Measurements from ENCODE around the gene THBS2. TPM values are rescaled to one million over a fixed set of nuclear protein-coding genes. Genes with fewer than 3 reads are reported as not detected.

THBS2 gene
- polyA plus RNA-seq, 1 donor: 10.7 TPM

- peak; percentile 91 to 94 for DNase-seq
- H3K4me3 ChIP-seq (ENCODE audit: low read length): peak overlapping the region; percentile 36
- no peaks in the 10 kb centered on the region for H3K36me3 ChIP-seq (ENCODE audit: control insufficient read depth, insufficient read depth, low read length)
- H3K27ac ChIP-seq (ENCODE audit: low read length): peak overlapping the region; percentile 43
- H3K4me1 ChIP-seq (ENCODE audit: control insufficient read depth, insufficient read depth, low read length): no peaks in the 10 kb centered on the region
- peaks cover 8% of the 10 kb centered on the region for H3K9me3 ChIP-seq (ENCODE audit: control insufficient read depth, low read depth, low read length)
- WGBS (ENCODE audit: insufficient coverage, low lambda C conversion rate): 0% methylated on average over 4 of the region's 56 CpGs
- H3K27me3 ChIP-seq (ENCODE audit: control insufficient read depth, insufficient read depth, low read length): no peaks in the 10 kb centered on the region
These were observed 40.5 kb downstream of the THBS2 start for GRCh38 chr6:169212897-169213813.

GRCh38 chr6:169212436-169212835 lies 41.2 kb downstream of the THBS2 start:
- H3K27me3 ChIP-seq (ENCODE audit: control insufficient read depth, insufficient read depth, low read length): no peaks in the 10 kb centered on the region
- 88% methylated on average over 1 of the region's 5 CpGs for WGBS (ENCODE audit: insufficient coverage, low lambda C conversion rate)
- no peak for DNase-seq
- peak overlapping the region; percentile 20 for H3K4me3 ChIP-seq (ENCODE audit: low read length)
- no peaks in the 10 kb centered on the region for H3K4me1 ChIP-seq (ENCODE audit: control insufficient read depth, insufficient read depth, low read length)
- peaks cover 7% of the 10 kb centered on the region for H3K9me3 ChIP-seq (ENCODE audit: control insufficient read depth, low read depth, low read length)
- H3K27ac ChIP-seq (ENCODE audit: low read length): no peak overlapping the region
- H3K36me3 ChIP-seq (ENCODE audit: control insufficient read depth, insufficient read depth, low read length): no peaks in the 10 kb centered on the region

DNA sequence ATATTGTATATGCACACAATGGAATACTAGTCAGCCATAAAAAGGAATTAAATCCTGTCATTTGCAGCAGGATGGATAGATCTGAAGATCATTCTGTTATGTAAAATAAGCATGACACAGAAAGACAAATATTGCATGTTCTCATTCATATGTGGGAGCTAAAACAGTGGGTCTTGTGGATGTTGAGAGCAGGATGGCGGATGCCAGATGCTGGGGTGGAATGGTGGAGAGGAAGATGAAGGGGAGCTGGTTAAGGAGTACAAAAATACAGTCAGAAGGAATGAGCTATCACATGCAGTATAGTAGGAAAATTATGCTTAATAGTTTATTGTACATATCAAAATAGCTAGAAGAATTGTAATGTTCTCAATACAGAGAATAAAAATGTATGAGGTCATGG lies 41.8 kb downstream of the THBS2 start:
- H3K4me1 ChIP-seq (ENCODE audit: control insufficient read depth, insufficient read depth, low read length): no peaks in the 10 kb centered on the region
- H3K4me3 ChIP-seq (ENCODE audit: low read length): no peak overlapping the region
- no peaks in the 10 kb centered on the region for H3K27me3 ChIP-seq (ENCODE audit: control insufficient read depth, insufficient read depth, low read length)
- 100% methylated on average over 1 of the region's 1 CpG for WGBS (ENCODE audit: insufficient coverage, low lambda C conversion rate)
- peaks cover 8% of the 10 kb centered on the region for H3K9me3 ChIP-seq (ENCODE audit: control insufficient read depth, low read depth, low read length)
- H3K36me3 ChIP-seq (ENCODE audit: control insufficient read depth, insufficient read depth, low read length): no peaks in the 10 kb centered on the region
- DNase-seq: no peak
- H3K27ac ChIP-seq (ENCODE audit: low read length): no peak overlapping the region

DNA sequence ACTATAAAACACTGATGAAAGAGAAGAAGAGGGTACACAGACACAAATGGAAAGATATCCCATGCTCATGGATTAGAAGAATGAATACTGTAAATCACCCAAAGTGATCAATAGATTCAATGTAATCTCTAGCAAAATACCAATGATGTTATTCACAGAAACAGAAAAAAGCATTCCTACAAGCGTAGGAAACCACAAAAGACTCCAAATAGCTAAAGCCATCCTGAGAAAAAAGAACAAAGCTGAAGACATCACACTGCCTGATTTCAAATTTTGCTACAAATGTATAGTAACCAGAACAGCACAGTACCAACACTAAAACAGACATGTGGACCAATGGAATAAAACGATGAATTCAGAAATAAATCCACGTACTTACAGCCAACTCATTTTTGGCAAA lies 43.0 kb downstream of the THBS2 start:
- H3K36me3 ChIP-seq (ENCODE audit: control insufficient read depth, insufficient read depth, low read length): no peaks in the 10 kb centered on the region
- no peaks in the 10 kb centered on the region for H3K4me1 ChIP-seq (ENCODE audit: control insufficient read depth, insufficient read depth, low read length)
- no peaks in the 10 kb centered on the region for H3K27me3 ChIP-seq (ENCODE audit: control insufficient read depth, insufficient read depth, low read length)
- no peak for DNase-seq
- no peak overlapping the region for H3K4me3 ChIP-seq (ENCODE audit: low read length)
- H3K9me3 ChIP-seq (ENCODE audit: control insufficient read depth, low read depth, low read length): peaks cover 8% of the 10 kb centered on the region
- H3K27ac ChIP-seq (ENCODE audit: low read length): no peak overlapping the region
- WGBS (ENCODE audit: insufficient coverage, low lambda C conversion rate): 83% methylated on average over 1 of the region's 3 CpGs

DNA sequence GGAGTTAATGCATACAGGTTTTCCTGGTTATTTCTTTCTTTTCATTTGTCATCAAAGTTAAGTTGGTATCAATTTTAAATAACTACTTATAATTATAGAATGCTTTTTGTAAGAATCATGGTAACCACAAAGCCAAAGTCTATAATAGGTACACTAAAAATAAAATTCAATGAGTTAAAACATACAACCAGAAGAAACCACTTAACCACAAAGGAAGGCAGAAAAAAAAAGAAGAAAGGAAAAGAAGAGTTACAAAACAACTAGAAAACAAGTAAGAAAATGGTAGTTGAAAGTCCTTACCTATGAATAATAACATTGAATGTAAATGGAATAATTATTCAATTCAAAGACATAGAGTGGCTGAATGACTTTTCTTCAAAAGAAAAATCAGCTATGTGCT lies 45.6 kb downstream of the THBS2 start:
- Histone ChIP-seq H3K4me3 (ENCODE audit: low read length) (no peak overlapping the region), H3K27me3 (ENCODE audit: control insufficient read depth, insufficient read depth, low read length) (no peaks in the 10 kb centered on the region), H3K27ac (ENCODE audit: low read length) (no peak overlapping the region), H3K9me3 (ENCODE audit: control insufficient read depth, low read depth, low read length) (peaks cover 3% of the 10 kb centered on the region), H3K4me1 (ENCODE audit: control insufficient read depth, insufficient read depth, low read length) (no peaks in the 10 kb centered on the region), H3K36me3 (ENCODE audit: control insufficient read depth, insufficient read depth, low read length) (no peaks in the 10 kb centered on the region)
- no peak for DNase-seq

DNA sequence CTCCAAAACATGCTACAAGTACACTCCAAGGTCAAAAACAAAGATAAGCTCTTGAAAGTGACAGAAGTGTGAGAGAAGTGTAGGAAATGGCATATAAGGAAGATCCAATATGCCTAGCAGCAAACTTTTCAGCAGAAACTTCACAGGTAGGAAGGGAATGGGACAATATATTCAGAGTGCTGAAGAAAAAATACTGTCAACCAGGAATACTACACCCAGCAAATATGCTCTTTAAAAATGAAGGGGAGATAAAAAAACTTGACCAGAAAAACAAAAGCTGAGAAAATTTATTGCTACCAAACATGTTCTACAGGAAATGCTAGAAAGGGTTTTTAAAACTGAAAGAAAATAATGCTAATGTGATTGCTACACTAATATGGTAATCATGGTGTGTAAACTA lies 46.2 kb downstream of the THBS2 start:
- Histone ChIP-seq H3K4me1 (ENCODE audit: control insufficient read depth, insufficient read depth, low read length) (no peaks in the 10 kb centered on the region), H3K4me3 (ENCODE audit: low read length) (no peak overlapping the region), H3K36me3 (ENCODE audit: control insufficient read depth, insufficient read depth, low read length) (no peaks in the 10 kb centered on the region), H3K27ac (ENCODE audit: low read length) (no peak overlapping the region), H3K9me3 (ENCODE audit: control insufficient read depth, low read depth, low read length) (peaks cover 3% of the 10 kb centered on the region), H3K27me3 (ENCODE audit: control insufficient read depth, insufficient read depth, low read length) (no peaks in the 10 kb centered on the region)
- no peak for DNase-seq

DNA sequence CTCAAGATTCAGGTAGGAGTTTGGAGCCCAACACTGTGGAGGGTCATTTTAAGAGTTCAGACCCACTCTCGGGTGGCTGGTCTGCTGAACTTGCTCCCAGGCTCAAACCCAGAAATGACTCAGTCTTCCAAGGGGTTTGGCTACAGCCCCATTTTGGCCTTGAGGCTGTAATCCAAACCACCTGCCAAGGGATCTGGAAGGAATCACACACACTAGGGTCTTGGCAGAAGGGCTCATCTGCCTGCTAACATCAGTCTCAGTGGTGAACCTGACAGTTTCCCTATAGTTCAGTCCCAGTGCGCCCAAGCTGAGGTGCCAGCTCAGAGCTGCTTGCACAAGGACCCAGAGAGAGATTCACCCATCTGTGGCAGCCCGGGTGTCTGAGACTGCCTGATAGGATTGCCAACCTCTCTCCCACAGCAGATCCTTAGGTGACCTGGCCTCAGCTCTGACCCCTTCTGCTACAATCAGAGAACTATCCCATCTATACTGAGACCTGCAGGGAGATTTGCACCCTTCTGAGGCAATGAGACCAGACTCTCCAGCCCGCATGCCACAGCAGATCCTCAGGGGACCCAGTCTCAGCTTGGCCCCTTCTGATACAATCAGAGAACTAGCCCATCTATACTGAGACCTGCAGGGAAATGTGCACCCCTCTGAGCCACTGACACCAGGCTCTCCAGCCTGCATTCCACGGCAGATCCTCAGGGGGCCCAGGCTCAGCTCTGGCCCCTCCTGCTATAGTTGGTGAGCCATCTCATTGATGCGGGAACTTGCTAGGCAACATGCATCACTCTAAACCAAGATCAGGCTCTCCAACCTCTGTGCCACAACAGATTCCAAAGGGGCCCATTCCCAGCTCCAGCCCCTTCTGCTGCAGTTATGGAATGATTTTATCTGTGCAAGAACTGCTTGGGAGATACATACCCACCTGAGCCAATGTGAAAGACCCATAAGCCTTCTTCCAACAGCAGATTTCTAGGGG lies 48.2 kb downstream of the THBS2 start:
- no peak for DNase-seq
- Histone ChIP-seq H3K27ac (ENCODE audit: low read length) (no peak overlapping the region), H3K4me1 (ENCODE audit: control insufficient read depth, insufficient read depth, low read length) (no peaks in the 10 kb centered on the region), H3K36me3 (ENCODE audit: control insufficient read depth, insufficient read depth, low read length) (no peaks in the 10 kb centered on the region), H3K27me3 (ENCODE audit: control insufficient read depth, insufficient read depth, low read length) (no peaks in the 10 kb centered on the region), H3K9me3 (ENCODE audit: control insufficient read depth, low read depth, low read length) (peaks cover 3% of the 10 kb centered on the region), H3K4me3 (ENCODE audit: low read length) (no peak overlapping the region)
- WGBS (ENCODE audit: insufficient coverage, low lambda C conversion rate): no CpG with 5 or more reads among the region's 6 CpGs

- Histone ChIP-seq H3K4me3 (ENCODE audit: low read length) (no peak overlapping the region), H3K27ac (ENCODE audit: low read length) (no peak overlapping the region), H3K36me3 (ENCODE audit: control insufficient read depth, insufficient read depth, low read length) (no peaks in the 10 kb centered on the region), H3K4me1 (ENCODE audit: control insufficient read depth, insufficient read depth, low read length) (no peaks in the 10 kb centered on the region), H3K9me3 (ENCODE audit: control insufficient read depth, low read depth, low read length) (peaks cover 3% of the 10 kb centered on the region), H3K27me3 (ENCODE audit: control insufficient read depth, insufficient read depth, low read length) (no peaks in the 10 kb centered on the region)
- no peak for DNase-seq
- no CpG with 5 or more reads among the region's 2 CpGs for WGBS (ENCODE audit: insufficient coverage, low lambda C conversion rate)
These were observed 49.5 kb downstream of the THBS2 start for GRCh38 chr6:169204167-169204566.

GRCh38 chr6:169201985-169202384 lies 51.7 kb downstream of the THBS2 start:
- no peaks in the 10 kb centered on the region for H3K27me3 ChIP-seq (ENCODE audit: control insufficient read depth, insufficient read depth, low read length)
- no peak for DNase-seq
- H3K4me1 ChIP-seq (ENCODE audit: control insufficient read depth, insufficient read depth, low read length): no peaks in the 10 kb centered on the region
- 80% methylated on average over 1 of the region's 12 CpGs for WGBS (ENCODE audit: insufficient coverage, low lambda C conversion rate)
- H3K4me3 ChIP-seq (ENCODE audit: low read length): no peak overlapping the region
- H3K27ac ChIP-seq (ENCODE audit: low read length): no peak overlapping the region
- H3K36me3 ChIP-seq (ENCODE audit: control insufficient read depth, insufficient read depth, low read length): no peaks in the 10 kb centered on the region
- no peaks in the 10 kb centered on the region for H3K9me3 ChIP-seq (ENCODE audit: control insufficient read depth, low read depth, low read length)

DNA sequence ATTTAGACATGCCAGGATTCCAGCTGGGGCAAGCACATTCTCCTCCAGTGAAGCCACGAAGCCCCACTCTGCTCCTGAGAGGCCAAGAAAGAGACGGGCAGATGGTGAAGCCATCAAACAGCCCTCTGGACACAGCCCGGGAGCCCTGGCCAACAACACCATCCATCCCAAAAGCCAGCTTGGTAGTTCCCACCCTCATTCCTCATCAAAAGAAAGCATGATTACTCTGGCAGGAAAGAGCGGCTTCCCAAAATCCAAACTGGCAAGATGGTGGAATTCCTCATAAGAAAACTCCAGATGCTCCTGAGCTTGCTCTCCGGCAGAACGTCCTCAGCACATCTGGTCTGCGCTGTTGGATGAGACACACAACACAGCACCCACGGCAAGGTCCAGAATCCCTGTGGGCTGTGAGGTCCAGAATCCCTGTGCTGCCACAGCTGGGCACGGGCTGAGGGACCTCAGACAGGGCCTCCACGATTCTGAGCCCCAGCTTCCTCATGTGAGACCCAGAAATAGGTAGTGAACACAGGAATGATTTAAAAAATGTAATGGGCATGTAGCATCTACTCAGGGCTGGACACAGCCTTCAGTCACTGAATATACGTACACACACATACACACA lies 52.6 kb downstream of the THBS2 start:
- 80% methylated on average over 1 of the region's 11 CpGs for WGBS (ENCODE audit: insufficient coverage, low lambda C conversion rate)
- no peaks in the 10 kb centered on the region for H3K36me3 ChIP-seq (ENCODE audit: control insufficient read depth, insufficient read depth, low read length)

More for the DNA sequence above, 52.6 kb downstream of the THBS2 start:
- Histone ChIP-seq H3K9me3 (ENCODE audit: control insufficient read depth, low read depth, low read length) (no peaks in the 10 kb centered on the region), H3K4me3 (ENCODE audit: low read length) (no peak overlapping the region), H3K4me1 (ENCODE audit: control insufficient read depth, insufficient read depth, low read length) (no peaks in the 10 kb centered on the region), H3K27me3 (ENCODE audit: control insufficient read depth, insufficient read depth, low read length) (no peaks in the 10 kb centered on the region), H3K27ac (ENCODE audit: low read length) (no peak overlapping the region)
- no peak for DNase-seq
